ENCODE results near the gene TRAF2.

Gene TRAF2

DNA sequence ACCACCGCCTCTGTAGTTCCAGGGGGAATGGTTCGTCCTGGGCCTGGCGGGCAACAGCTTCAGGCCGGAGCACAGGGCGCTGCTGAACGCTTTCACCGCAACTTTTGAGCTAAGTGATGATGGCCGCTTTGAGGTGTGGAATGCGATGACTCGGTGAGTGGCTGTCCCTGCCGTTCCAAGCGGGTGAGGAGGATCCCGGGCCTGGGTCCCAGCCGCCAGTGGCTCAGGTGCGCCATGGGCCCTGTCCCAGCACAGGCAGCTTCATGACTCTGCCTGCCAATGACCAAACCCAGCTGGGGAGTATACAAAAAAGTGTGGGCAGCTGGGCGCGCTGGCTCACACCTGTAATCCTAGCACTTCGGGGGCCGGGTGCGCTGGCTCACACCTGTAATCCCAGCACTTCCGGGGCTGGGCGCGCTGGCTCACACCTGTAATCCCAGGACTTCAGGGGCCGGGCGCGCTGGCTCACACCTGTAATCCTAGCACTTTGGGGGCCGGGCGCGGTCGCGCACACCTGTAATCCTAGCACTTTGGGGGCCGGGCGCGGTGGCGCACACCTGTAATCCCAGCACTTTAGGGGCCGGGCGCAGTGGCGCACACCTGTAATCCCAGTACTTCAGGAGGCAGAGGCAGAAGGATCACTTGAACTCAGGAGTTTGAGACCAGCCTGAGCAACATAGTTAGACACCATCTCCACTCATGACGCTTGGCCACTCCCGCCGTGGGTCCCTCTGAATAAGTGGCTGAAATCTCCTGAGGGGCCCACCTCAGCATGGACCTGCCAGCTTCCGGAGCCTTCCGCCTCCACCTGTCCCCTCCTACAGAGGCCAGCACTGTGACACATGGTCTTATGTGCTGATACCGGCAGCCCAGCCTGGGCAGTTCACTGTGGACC, 66.8 kb downstream of the TRAF2 start:
- TF ChIP-seq TCF4 (CRISPR knock-in tag; IDR thresholded peaks at IDR 0.05; ENCODE audit: borderline replicate concordance) (no peak), ISL1 (CRISPR knock-in tag; IDR thresholded peaks at IDR 0.05) (no peak), ZFP30 (CRISPR knock-in tag; IDR thresholded peaks at IDR 0.05) (no peak), ZNF8 (CRISPR knock-in tag; IDR thresholded peaks at IDR 0.05) (no peak)
- TF ChIP-seq, protein P1, sequence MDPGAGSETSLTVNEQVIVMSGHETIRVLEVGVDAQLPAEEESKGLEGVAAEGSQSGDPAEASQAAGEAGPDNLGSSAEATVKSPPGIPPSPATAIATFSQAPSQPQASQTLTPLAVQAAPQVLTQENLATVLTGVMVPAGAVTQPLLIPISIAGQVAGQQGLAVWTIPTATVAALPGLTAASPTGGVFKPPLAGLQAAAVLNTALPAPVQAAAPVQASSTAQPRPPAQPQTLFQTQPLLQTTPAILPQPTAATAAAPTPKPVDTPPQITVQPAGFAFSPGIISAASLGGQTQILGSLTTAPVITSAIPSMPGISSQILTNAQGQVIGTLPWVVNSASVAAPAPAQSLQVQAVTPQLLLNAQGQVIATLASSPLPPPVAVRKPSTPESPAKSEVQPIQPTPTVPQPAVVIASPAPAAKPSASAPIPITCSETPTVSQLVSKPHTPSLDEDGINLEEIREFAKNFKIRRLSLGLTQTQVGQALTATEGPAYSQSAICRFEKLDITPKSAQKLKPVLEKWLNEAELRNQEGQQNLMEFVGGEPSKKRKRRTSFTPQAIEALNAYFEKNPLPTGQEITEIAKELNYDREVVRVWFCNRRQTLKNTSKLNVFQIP (CRISPR knock-in tag; IDR thresholded peaks at IDR 0.05; ENCODE audit: borderline replicate concordance, low read depth) = no peak
- ATAC-seq = no peak

DNA sequence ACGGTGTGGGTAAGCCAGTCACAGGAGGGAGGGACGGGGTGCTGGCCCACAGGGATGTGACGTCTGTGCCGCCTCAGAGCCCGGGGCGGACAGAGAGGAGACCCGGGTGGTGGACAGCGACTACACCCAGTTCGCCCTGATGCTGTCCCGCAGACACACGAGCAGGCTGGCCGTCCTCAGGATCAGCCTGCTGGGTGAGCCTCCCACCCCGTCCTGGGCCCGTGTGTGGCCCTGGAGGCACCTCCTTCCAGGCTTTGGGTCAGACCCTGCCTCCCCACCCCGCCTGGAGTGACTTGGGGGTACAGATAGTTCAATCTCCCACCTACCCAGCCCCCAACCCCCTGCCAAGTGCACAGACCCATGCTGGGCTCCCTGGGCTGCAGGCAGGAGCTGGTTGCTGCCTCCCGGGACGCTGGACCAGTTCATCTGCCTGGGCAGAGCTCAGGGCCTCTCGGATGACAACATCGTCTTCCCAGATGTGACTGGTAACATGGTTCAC, 67.5 kb downstream of the TRAF2 start:
- TF ChIP-seq ZNF8 (CRISPR knock-in tag; IDR thresholded peaks at IDR 0.05) (no peak), CSDC2 (CRISPR knock-in tag; IDR thresholded peaks at IDR 0.05) (no peak), RARB (CRISPR knock-in tag; IDR thresholded peaks at IDR 0.05) (no peak), OSR1 (CRISPR knock-in tag; IDR thresholded peaks at IDR 0.05) (no peak), TCF4 (CRISPR knock-in tag; IDR thresholded peaks at IDR 0.05; ENCODE audit: borderline replicate concordance) (no peak), TOX (CRISPR knock-in tag; IDR thresholded peaks at IDR 0.05; ENCODE audit: borderline replicate concordance) (no peak), ZNF70 (CRISPR knock-in tag; IDR thresholded peaks at IDR 0.05) (no peak), PPARA (CRISPR knock-in tag; IDR thresholded peaks at IDR 0.05; ENCODE audit: borderline replicate concordance) (no peak), ESRRG (CRISPR knock-in tag; IDR thresholded peaks at IDR 0.05) (no peak)
- TF ChIP-seq, protein P1 (CRISPR knock-in tag; IDR thresholded peaks at IDR 0.05; ENCODE audit: borderline replicate concordance, low read depth) = no peak
- TF ChIP-seq, protein P2, sequence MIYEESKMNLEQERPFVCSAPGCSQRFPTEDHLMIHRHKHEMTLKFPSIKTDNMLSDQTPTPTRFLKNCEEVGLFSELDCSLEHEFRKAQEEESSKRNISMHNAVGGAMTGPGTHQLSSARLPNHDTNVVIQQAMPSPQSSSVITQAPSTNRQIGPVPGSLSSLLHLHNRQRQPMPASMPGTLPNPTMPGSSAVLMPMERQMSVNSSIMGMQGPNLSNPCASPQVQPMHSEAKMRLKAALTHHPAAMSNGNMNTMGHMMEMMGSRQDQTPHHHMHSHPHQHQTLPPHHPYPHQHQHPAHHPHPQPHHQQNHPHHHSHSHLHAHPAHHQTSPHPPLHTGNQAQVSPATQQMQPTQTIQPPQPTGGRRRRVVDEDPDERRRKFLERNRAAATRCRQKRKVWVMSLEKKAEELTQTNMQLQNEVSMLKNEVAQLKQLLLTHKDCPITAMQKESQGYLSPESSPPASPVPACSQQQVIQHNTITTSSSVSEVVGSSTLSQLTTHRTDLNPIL (CRISPR knock-in tag; IDR thresholded peaks at IDR 0.05; ENCODE audit: low read depth) = no peak
- ATAC-seq = no peak

DNA sequence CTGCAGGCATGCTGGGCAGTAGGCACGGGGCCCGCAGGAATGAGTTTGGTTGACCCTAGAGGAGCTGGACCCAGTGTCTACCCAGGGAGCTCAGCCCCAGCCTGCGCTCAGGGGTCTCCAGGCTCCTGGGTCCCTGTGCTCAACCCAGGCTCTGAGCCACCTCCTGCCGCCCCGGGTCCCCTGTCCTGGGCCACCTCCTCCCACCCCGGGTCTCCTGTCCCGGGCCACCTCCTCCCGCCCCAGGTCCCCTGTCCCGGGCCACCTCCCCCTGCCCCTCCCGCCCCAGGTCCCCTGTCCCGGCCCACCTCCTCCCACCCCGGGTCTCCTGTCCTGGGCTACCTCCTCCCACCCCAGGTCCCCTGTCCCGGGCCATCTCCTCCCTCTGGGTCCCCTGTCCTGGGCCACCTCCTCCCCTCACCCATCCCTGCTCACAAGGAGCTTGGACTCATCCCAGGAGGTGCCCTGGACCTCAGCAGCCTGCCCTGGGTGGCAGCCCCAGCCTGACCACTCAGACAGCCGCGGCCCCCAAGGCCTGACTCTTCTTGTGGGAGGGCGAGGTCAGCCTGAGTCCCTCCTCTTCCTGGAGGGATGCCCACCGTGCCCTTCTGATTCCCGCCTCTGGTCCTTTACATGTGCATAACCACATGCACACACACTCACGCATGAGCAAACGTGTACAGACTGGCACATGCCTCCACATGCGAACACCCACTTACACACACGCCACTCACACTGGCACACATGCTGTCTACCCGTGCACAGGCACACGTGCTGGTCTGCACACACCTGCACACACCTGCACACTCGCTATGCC, 68.2 kb downstream of the TRAF2 start:
- TF ChIP-seq ISL1 (CRISPR knock-in tag; IDR thresholded peaks at IDR 0.05) (no peak), SNAI2 (CRISPR knock-in tag; IDR thresholded peaks at IDR 0.05) (no peak), TOX (CRISPR knock-in tag; IDR thresholded peaks at IDR 0.05; ENCODE audit: borderline replicate concordance) (no peak), ARNTL (CRISPR knock-in tag; IDR thresholded peaks at IDR 0.05; ENCODE audit: borderline replicate concordance, low read depth) (no peak), ESRRG (CRISPR knock-in tag; IDR thresholded peaks at IDR 0.05) (no peak)
- TF ChIP-seq, protein P2 (CRISPR knock-in tag; IDR thresholded peaks at IDR 0.05; ENCODE audit: low read depth) = no peak

DNA sequence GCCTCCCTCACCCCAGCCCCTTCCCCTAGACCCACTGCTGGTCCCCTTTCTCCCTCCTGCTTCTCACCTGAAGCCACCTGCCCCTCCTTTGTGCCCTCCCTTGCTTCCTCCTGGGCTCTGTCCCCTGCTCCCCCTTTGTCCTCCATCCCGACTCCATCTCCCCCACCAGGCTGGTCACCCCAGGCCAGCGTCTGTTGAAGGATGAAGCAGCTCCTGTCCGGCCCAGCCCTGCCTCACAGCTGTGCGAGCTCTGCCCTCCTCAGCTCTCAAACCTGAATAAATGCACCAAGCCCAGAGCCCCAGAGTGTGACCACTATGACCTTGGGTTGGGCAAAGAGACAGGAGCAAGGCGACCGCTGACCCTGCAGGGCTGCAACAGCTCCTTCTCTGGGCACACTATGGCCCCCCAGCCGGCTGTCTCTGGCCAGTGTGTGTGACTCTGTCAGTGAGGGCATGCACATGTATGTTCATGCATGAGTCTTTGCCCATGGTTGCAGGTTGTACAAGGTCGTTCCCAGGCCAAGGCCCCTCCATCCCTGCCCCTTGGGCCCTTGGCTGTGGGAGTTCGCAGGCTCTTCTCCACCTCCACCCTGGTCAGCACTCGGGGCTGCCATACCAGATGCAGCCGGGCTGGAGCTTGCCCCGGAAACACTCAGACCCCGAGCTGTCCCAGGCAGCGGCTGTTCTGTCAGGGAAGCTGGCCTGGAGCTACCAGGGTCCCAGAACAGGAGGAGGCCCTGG, 69.1 kb downstream of the TRAF2 start:
- TF ChIP-seq OSR1 (CRISPR knock-in tag; IDR thresholded peaks at IDR 0.05) (no peak), ZFP3 (CRISPR knock-in tag; IDR thresholded peaks at IDR 0.05) (no peak), ZNF565 (CRISPR knock-in tag; conservative IDR thresholded peaks at IDR 0.05; ENCODE audit: low read depth) (no peak), RARB (CRISPR knock-in tag; IDR thresholded peaks at IDR 0.05) (no peak)
- TF ChIP-seq, protein P2 (CRISPR knock-in tag; IDR thresholded peaks at IDR 0.05; ENCODE audit: low read depth) = no peak
- no peak for ATAC-seq

More for the DNA sequence above, 68.2 kb downstream of the TRAF2 start:
- no peak for ATAC-seq
